Activated naive CD8-positive, alpha-beta T cell treated with anti-CD3 and anti-CD28 coated beads for 36 hours (primary cell): Measurements from ENCODE around the gene FBXO47. TPM values are rescaled to one million over a fixed set of nuclear protein-coding genes. Genes with fewer than 3 reads are reported as not detected.

Experiments used
- DNase-seq: peaks from one replicate; pipeline ENCODE4 v3.0.0; 2021
- H3K27ac Mint-ChIP-seq: one replicate; pipeline ENCODE4 v1.8.0; 2022; ENCODE audit warnings: mild to moderate bottlenecking, moderate library complexity, mixed read lengths
- H3K27me3 Mint-ChIP-seq: one replicate; pipeline ENCODE4 v1.8.0; 2022; ENCODE audit warnings: mild to moderate bottlenecking, mixed read lengths
- H3K36me3 Mint-ChIP-seq: one replicate; pipeline ENCODE4 v1.8.0; 2021; ENCODE audit warnings: mild to moderate bottlenecking, mixed read lengths
- H3K4me1 Mint-ChIP-seq: one replicate; pipeline ENCODE4 v1.8.0; 2021; ENCODE audit warnings: mixed read lengths
- H3K4me3 Mint-ChIP-seq: one replicate; pipeline ENCODE4 v1.8.0; 2022; ENCODE audit warnings: mild to moderate bottlenecking, moderate library complexity, mixed read lengths
- H3K9me3 Mint-ChIP-seq: one replicate; pipeline ENCODE4 v1.8.0; 2022; ENCODE audit warnings: mixed read lengths
- total RNA-seq, 2 experiments: library from RNA; stranded (reverse); gene quantifications; one replicate each; pipeline ENCODE4 v1.2.3, GENCODE V29; 2021

FBXO47 gene, protein sequence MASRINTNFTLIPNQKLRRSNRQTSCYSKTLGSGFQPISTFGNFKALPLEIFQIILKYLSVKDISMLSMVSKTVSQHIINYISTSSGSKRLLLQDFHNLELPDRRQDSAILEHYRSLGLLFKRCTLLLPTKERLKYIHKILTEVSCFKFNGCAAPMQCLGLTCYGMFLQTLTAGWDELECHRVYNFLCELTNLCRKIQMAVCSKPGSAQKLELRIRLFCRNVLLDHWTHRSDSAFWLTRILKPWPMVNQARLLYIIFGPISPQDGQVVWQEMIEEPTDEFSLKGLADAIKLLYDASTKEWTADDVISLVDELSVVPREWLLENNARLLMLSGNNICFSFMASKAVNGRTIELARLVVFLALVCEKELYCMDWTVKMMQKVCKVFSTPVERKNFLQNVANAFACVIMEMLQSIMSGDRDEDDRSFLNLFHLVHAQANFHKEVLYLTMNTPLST
- total RNA-seq: under 1 TPM in 1 of 2 experiments, not detected in 1; 0.12 TPM

DNA sequence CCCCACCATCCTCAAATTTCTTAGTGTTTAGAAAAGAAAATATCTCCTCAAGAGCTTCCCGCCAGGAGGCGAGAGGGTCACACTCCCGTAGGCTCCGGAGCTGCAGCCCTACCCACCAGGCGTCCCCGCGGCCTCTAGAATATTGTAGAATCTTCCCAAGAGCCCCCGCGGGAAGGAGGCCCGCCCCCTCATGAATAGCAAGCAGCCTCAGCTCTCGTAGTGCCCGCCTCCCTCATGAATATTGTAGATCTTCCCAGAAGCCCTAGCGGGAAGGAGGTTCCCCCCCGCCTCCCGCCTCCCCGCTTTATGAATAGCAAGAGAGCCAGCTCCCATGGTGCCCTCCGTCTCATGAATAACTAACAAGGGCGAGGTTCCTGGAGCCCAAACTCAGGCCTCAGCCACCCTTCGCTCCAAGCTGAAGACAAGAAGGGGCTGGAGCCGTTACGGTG, at the start of gene FBXO47:
Gene FBXO47, minus strand, starts transcription at position 114 of the 449 bp plus-strand sequence. CDS start 4,378 bp downstream, outside the sequence.
- Mint-ChIP-seq H3K36me3 (peaks cover 5% of the 10 kb centered on the region), H3K27me3 (no peaks in the 10 kb centered on the region), H3K4me1 (peaks cover 10% of the 10 kb centered on the region), H3K27ac (peak within 1 kb of the TSS; percentile 84), H3K9me3 (no peaks in the 10 kb centered on the region), H3K4me3 (peak within 1 kb of the TSS; percentile 75)
- peak; percentile 79 for DNase-seq

DNA sequence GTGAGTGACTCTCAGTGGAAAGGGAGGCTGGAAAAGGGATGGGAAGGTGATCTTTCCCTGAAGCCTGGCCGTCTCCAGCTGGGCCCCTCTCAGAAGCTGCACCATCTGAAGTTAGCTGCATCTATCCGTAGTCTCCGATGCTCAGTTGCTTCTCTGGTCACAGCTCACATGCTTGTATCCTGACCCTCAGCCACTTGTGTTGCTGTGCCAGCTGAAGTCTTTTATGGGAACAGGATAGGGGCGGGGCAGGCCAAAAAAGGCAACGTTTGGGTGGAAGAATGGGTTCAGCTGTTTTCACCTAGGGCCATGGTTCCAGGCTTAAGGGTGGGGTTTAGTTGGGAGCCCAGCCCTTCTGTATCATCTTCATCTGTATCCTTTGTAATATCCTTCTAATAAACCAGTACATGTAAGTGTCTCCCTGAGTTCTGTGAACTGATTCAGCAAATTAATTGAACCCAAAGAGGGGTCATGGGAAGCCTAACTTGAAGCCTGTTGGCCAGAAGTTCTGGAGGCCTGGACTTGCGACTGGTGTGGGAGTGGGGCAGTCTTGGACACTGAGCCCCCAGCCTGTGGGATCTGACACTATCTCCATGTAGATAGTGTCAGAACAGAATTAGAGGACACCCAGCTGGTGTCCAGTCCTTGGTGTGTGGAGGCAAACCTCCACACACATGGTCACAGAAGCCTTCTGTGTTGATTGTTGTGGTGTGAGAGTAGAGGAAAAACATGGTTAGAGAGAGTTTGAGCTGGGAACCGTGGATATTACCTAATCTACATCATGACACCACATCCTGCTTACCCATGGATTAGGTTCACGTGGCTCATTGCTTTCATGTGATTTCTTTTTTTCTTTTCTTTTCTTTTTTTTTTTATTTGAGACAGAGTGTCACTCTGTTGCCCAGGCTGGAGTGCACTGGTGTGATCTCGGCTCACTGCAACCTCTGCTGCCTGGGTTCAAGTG, 49.3 kb upstream of the FBXO47 start:
- DNase-seq: no peak
- H3K4me1 Mint-ChIP-seq: peaks cover 23% of the 10 kb centered on the region
- H3K27ac Mint-ChIP-seq: peak overlapping the region; percentile 74
- H3K4me3 Mint-ChIP-seq: no peak overlapping the region
- no peaks in the 10 kb centered on the region for H3K27me3 Mint-ChIP-seq
- no peaks in the 10 kb centered on the region for H3K36me3 Mint-ChIP-seq
- H3K9me3 Mint-ChIP-seq: no peaks in the 10 kb centered on the region

DNA sequence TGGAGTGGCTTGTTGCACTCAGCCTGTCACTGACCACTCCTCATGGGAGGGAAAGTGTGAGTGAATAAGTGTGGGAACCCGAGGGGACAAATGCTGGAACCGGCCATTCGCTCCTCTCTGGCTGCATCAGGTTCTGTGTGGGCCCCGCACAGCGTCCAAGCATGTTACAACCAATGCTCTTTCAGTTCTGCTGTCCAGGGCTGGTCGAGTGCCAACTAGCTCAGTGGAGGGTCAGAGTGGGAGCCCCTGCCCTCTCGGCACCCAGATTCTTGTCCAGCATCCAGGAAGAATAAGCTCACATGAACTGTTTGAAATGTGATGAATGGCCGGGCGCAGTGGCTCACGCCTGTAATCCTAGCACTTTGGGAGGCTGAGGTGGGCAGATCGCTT, 48.3 kb upstream of the FBXO47 start:
- no peak for DNase-seq
- no peaks in the 10 kb centered on the region for H3K27me3 Mint-ChIP-seq
- H3K9me3 Mint-ChIP-seq: no peaks in the 10 kb centered on the region
- H3K4me3 Mint-ChIP-seq: no peak overlapping the region
- H3K36me3 Mint-ChIP-seq: no peaks in the 10 kb centered on the region
- no peak overlapping the region for H3K27ac Mint-ChIP-seq
- peaks cover 23% of the 10 kb centered on the region for H3K4me1 Mint-ChIP-seq

DNA sequence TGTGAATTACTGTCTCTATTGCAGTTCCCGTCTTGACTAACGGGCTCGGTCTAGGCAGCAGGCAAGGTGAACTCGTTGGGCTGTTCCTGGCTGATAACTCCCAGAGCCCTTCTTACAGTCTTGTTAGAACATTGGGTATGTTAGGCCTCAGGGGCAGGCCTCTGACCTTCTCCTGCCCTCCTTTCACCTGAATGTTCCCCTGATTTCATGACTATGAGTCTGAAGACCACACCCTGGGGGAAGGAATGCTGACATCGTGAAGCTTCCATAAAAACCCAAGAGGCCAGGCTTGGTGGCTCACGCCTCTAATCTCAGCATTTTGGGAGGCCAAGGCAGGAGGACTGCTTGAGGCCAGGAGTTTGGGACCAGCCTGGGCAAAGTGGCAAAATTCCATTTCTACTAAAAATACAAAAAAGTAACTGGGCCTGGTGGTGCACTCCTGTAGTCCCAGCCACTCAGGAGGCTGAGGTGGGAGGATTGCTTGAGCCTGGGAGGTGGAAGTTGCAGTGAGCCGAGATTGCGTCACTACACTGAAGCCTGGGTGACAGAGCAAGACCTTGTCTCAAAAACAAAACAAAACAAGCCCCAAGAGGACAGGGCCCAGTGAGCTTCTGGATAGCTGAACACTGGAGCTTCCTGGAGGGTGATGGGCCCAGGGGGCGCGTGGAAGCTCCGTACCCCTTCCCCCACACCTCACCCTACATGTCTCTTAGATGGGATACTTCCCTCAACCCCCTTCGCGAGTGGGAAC, 47.8 kb upstream of the FBXO47 start:
- no peak for DNase-seq
- Mint-ChIP-seq H3K27ac (no peak overlapping the region), H3K4me3 (no peak overlapping the region), H3K4me1 (peaks cover 23% of the 10 kb centered on the region), H3K27me3 (no peaks in the 10 kb centered on the region), H3K9me3 (no peaks in the 10 kb centered on the region), H3K36me3 (no peaks in the 10 kb centered on the region)

DNA sequence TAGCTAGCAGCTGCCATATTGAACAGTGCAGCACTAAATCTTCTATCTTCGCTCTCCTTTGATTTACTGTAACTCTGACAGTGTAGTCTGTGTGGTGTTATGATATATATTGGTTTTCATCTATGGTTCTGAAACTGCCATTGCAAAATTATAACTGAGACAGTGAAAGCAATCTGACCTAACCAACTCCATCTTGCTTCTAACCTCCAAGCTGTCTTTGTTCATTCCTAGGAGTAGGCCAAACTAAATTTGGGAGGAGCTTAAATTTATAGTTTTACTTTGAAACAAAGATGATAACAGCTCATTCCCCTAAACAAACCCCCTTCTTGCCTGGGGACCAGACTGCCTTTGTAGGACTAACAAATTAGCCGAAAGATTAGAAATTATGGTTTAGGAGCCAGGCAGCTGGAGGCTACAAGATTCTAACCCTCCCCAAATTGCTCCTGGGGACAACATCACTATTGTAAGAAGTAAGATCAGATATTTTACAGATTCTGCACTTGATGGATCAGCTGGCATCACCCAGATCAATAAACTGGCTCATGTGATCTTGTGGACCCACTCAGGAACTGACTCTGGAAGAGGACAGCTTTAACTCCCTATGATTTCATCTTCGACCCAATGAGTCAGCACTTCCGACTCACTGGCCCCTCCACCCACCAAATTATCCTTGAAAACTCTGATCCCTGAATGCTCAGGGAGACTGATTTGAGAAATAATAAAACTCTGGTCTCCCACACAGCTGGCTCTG, 47.0 kb upstream of the FBXO47 start:
- Mint-ChIP-seq H3K36me3 (no peaks in the 10 kb centered on the region), H3K27ac (no peak overlapping the region), H3K4me3 (no peak overlapping the region), H3K27me3 (no peaks in the 10 kb centered on the region), H3K4me1 (peaks cover 23% of the 10 kb centered on the region), H3K9me3 (no peaks in the 10 kb centered on the region)
- no peak for DNase-seq

DNA sequence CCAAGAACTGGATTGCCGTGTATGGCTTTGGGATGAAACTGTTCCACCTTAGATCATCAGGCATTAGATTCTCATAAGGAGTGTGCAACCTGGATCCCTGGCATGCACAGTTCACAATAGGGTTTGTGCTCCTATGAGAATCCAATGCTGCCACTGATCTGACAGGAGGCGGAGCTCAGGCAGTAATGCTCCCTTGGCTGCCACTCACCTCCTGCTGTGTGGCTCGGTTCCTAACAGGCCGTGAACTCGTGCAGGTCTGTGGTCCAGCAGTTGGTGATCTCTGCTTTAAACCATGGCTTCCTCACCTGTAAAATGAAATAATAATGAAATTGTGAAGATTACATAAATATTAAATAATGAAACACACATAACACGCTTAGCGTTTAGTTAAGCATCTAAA, 45.5 kb upstream of the FBXO47 start:
- H3K36me3 Mint-ChIP-seq: no peaks in the 10 kb centered on the region
- no peaks in the 10 kb centered on the region for H3K27me3 Mint-ChIP-seq
- no peak overlapping the region for H3K27ac Mint-ChIP-seq
- H3K4me1 Mint-ChIP-seq: peaks cover 12% of the 10 kb centered on the region
- H3K9me3 Mint-ChIP-seq: no peaks in the 10 kb centered on the region
- no peak overlapping the region for H3K4me3 Mint-ChIP-seq
- DNase-seq: no peak

DNA sequence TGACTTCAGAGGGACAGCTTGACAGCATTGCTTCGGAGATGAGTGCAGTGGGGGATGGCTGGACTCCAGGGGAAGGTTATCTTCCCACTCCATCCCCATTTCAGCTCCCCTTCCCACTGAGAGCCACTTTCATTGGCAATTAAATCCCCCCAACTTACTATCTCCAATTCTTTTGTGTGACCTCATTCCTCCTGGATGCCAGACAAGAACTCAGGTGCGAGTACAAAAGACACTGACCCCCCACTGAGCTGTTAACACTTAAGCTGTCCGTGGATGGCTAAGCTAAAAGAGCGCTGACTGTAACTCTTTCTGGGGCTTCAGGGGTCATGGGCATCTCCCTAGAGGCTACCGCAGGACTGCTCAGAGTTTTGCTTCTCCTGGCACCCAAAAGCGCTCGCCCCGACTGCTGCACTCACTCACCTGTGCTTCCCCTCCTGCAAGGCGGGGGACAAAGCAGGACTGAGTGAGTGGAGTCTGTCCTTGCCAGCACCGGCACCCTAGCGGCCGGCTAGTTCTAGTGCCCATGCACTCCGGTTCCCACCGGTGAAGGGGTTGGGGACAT, 44.8 kb upstream of the FBXO47 start:
- no peaks in the 10 kb centered on the region for H3K36me3 Mint-ChIP-seq
- no peak overlapping the region for H3K27ac Mint-ChIP-seq

DNA sequence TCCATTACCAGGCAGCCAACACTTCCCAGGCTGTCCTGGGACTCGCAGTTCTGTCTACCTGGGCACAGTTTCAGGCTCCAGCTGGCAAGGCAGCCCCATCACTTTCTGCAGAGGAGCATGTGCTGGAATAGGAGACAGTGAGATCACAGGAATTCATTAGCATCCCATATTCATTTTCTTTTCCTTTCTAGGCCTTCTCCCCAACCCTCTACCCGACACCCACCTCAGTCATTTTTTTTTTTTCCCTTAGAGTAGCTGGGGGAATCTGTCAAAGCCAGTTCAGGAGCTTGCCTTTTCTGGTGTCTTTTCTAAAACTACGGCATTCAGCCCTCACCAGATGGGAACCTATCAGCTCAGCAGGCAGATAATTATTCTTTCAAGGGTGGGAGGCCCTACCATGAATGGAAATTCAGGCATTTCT, 42.4 kb upstream of the FBXO47 start:
- H3K4me1 Mint-ChIP-seq: no peaks in the 10 kb centered on the region
- H3K9me3 Mint-ChIP-seq: no peaks in the 10 kb centered on the region
- no peak for DNase-seq
- H3K36me3 Mint-ChIP-seq: peaks cover 2% of the 10 kb centered on the region
- H3K27ac Mint-ChIP-seq: no peak overlapping the region
- H3K27me3 Mint-ChIP-seq: no peaks in the 10 kb centered on the region
- no peak overlapping the region for H3K4me3 Mint-ChIP-seq

More for the DNA sequence above, 44.8 kb upstream of the FBXO47 start:
- H3K4me3 Mint-ChIP-seq: no peak overlapping the region
- no peaks in the 10 kb centered on the region for H3K27me3 Mint-ChIP-seq
- H3K9me3 Mint-ChIP-seq: no peaks in the 10 kb centered on the region
- peaks cover 7% of the 10 kb centered on the region for H3K4me1 Mint-ChIP-seq
- DNase-seq: no peak

DNA sequence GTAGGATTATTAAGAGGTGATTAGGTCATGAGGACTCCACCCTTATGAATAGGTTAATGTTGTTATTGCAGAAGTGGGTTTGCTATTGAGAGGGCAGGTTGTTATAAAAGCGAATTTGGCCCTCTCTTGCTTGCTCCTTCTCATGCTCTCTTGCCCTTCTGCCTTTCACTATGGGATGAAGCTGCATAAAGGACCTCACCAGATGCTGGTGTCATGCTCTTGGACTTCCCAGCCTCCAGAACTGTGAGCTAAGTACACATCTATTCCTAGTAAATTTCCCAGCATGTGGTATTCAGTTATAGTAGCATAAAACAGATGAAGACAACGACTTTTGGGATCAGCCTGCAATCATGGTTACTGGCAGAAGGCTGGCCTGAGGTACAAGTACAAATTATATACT, 41.4 kb upstream of the FBXO47 start:
- H3K4me1 Mint-ChIP-seq: peaks cover 2% of the 10 kb centered on the region
- H3K27ac Mint-ChIP-seq: no peak overlapping the region
- H3K9me3 Mint-ChIP-seq: peaks cover 2% of the 10 kb centered on the region
- no peak overlapping the region for H3K4me3 Mint-ChIP-seq
- peaks cover 4% of the 10 kb centered on the region for H3K36me3 Mint-ChIP-seq
- no peak for DNase-seq
- no peaks in the 10 kb centered on the region for H3K27me3 Mint-ChIP-seq

DNA sequence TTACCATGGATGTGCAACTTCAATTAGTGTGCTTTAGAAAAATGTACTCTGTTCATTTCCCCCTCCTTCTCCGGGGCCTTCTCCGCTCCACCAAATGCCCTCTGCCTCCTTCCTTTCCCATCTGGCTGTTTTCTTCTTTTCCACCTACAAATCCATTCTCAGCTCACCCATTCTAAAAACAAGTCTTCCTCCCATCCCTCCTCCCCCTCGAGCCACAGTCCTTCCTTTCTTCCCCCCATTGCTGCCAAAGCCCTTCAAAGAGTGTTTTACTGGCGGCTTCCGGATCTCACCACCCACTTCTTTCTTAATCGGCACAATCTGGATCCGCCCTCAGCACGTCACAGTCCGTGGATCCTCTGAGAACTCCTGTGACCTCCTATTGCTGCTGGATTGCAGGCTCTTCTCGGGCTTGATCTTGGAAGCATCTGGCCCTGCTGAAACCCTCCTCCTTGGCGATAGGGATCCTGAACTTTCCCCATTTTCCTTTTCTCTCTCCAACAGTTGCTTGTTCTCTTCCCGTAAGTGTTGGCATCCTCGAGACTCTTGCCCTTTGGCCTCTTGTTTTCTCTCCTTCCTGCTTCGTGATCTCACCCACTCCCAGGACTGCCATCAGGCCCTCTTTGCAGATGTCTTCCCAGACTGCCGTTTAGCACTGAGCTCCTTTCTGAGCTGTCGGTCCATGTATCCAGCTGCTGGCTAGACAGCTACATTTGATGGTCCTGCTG, 36.0 kb upstream of the FBXO47 start:
- H3K27ac Mint-ChIP-seq: peak overlapping the region; percentile 73
- peak overlapping the region; percentile 12 for H3K4me3 Mint-ChIP-seq
- H3K4me1 Mint-ChIP-seq: peaks cover 22% of the 10 kb centered on the region
- H3K36me3 Mint-ChIP-seq: peaks cover 4% of the 10 kb centered on the region
- DNase-seq: peak; percentile 27
- peaks cover 3% of the 10 kb centered on the region for H3K9me3 Mint-ChIP-seq
- H3K27me3 Mint-ChIP-seq: no peaks in the 10 kb centered on the region

DNA sequence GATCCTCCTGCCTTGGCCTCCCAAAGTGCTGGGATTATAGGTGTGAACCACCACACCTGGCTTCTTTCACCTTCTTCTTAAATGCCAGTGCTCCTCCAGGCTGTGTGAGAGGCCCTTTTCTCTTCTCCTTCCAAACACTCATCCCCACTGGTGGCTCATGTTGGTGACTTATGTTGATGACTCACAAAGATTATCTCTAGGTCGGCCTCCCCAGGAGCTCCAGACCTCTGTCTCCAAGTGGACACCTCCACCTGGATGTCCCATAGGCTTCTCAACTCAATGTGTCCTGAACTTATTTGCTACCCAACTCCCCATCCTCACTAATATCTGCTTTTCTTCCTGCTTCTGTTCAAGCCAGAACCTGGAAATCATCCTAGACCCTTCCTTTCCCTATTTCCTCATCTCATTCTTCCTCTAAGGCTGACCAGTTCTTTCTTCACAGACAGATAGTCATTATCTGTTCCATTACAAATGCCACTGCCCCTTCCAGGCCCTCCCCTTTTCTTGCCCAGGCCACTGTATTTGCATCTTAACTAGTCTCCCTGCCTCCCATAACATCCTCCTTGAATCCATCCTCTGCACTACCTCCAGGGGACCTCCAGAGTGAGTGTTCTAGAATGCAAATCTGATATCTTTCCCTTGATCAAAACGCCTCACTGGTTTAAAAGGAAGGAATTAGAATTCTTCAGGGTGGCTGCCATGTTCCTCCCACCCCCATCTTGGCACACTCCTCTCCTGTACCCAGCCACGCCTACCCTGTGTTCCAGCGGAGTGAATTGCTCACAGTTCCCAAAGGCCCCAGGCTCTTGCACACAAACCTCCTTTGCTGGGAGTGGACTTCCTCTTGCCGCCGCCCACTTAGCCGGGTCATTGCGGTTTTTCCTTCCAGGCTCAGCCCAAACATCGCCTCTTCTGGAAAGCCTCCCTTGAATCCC, 34.8 kb upstream of the FBXO47 start:
- H3K27me3 Mint-ChIP-seq: no peaks in the 10 kb centered on the region
- peaks cover 8% of the 10 kb centered on the region for H3K9me3 Mint-ChIP-seq
- H3K27ac Mint-ChIP-seq: no peak overlapping the region
- H3K36me3 Mint-ChIP-seq: peaks cover 6% of the 10 kb centered on the region
- peaks cover 22% of the 10 kb centered on the region for H3K4me1 Mint-ChIP-seq
- H3K4me3 Mint-ChIP-seq: no peak overlapping the region
- no peak for DNase-seq

DNA sequence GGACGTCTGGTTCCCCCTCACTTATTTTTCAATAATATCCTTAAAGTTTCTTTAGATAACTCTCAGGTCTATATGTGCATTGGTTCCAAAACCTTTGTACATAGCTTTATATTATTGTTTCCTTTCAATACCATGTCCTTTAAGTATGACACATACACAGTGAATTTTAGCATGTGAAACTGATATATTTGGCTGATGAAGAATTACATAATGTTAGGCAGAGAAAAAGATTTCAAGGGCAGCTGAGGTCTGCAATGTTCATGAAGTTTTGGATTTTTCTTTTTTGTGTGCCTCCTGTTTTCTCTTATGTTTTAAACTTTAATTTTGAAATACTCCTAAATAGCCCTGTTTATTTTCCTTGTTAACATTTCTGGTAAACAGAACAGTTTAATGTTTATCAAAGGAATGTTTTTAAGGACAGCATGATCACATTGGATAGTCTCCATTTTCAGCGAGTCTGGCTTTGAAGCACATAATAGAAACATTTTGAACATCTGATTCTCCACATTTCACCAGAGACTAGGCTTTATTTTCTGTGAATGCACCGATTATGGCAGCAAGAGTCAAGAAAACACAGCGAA, 32.9 kb upstream of the FBXO47 start:
- Mint-ChIP-seq H3K9me3 (peaks cover 20% of the 10 kb centered on the region), H3K4me1 (peaks cover 22% of the 10 kb centered on the region), H3K27me3 (no peaks in the 10 kb centered on the region), H3K27ac (no peak overlapping the region), H3K36me3 (peaks cover 8% of the 10 kb centered on the region), H3K4me3 (no peak overlapping the region)
- DNase-seq: no peak
